Stromal cell of bone marrow (primary cell): ENCODE measurements around the gene HEYL.

Experiments
- DNase-seq: peaks from one replicate; pipeline ENCODE4 v3.0.0-alpha.2; 2012; ENCODE audit warnings: low read depth

HEYL gene

GRCh38 chr1:39663559-39663958 is 24.1 kb upstream of the HEYL start:
- DNase-seq, result no peak

- no peak for DNase-seq
These were observed 23.4 kb upstream of the HEYL start for GRCh38 chr1:39662861-39663260.

- DNase-seq, result no peak
These were observed 20.1 kb upstream of the HEYL start for GRCh38 chr1:39659538-39659937.

GRCh38 chr1:39659110-39659509 is 19.7 kb upstream of the HEYL start:
- DNase-seq, result no peak

DNA sequence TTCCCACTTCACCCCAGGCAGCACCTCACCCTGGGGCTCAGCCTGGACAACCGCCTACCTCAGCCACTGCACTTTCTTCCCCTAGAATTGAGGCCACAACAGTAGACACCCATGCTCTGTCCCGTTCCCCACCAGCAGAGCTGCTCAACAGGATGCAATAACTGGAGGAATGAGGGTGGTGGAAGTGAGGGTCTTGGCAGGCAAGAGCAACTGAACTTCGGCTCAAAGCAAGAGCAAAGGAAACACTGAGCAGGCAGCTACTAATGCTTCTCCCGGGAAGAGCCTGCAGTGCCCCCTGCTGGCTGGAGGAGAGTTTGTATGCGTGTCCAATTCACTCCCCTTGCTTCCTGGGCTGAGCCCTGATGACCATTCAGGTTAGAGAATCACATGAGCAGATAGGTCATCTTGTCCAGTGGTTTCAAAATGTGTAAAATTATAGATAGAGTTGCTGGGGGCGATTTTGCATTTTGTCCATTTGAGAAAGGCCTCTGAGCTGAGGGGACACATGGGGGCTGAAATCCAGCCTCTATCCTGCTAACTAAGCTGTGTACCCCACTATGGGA is 18.6 kb upstream of the HEYL start:
- peak; percentile 41 for DNase-seq

DNA sequence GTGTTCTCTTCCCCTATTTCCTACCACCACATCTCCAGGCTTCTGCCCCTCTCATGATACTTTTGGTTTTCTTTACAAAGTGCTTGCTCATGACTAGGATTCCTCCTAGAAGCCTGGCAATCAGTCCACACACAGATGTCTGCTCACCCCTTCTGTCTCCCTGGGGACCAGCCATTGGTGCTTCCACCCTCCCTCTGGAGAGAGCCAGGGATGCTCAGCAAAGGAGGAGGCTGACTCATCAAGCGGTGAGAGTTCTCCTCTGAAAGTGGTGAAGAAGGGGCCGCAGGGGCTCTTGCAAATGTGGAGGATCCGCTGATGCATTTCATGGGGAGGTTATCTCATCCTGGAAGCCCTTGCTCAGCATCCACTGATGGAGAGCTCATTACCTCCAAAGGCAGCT is 18.0 kb upstream of the HEYL start:
- no peak for DNase-seq

- DNase-seq, result no peak
These were observed 16.9 kb upstream of the HEYL start for GRCh38 chr1:39656391-39656790.

DNA sequence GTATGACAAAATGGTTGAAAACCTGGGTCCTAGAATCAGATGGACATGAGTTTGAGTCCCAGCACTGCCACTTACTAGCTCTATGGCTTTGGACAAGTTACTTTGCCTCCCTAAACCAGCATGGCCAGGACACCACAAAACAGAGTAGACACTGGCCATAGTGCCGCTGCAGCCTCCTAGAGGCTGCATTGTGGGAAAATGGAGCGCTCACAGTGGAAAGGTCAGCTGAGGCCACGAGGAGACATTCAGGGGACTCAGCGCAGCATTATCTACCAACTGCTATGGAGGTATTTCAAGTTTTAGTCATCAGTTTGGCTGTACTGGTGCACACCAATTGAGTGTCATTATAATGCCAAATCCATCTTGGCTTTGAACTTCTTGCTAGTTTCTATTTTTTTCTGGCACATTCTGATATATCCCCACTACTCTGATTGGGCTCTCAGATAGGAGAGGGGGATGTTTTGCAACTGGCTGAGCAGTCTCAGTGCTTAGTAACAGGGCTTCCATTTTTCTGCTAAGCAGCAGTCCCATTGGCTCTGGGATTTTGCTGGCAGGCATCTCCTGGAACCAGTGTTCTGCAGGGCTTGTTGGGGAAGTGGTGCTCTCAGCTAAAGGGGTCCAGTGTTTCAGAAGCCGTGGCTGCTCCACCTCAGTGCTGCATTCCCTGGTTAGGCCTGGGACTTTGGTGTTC is 16.3 kb upstream of the HEYL start:
- no peak for DNase-seq

DNA sequence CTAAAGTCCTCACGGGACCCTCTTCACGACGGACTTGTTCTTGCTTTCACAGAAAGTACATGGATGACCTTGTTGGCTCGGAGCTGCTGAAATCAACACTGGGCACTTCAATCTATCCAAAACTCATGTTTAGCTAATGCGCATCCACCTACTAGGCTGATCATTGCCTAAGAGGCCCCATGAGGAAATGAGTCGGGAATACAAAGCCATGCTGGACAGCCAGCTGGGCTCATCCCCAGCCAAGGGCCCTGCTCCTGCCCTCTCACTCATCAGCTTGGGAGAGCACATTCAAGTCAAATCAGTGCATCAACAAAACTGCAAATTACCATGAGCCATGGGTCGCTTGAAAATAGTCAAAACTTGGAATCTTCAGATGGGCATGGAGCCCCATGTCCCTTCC is 14.8 kb upstream of the HEYL start:
- no peak for DNase-seq

GRCh38 chr1:39653546-39654031 is 14.1 kb upstream of the HEYL start:
- DNase-seq, result peak; percentile 60

- no peak for DNase-seq
These were observed 13.1 kb upstream of the HEYL start for GRCh38 chr1:39652554-39652953.

- peak; percentile 56 for DNase-seq
These were observed 12.7 kb upstream of the HEYL start for GRCh38 chr1:39652105-39652504.

- no peak for DNase-seq
These were observed 11.0 kb upstream of the HEYL start for GRCh38 chr1:39650431-39650830.

DNA sequence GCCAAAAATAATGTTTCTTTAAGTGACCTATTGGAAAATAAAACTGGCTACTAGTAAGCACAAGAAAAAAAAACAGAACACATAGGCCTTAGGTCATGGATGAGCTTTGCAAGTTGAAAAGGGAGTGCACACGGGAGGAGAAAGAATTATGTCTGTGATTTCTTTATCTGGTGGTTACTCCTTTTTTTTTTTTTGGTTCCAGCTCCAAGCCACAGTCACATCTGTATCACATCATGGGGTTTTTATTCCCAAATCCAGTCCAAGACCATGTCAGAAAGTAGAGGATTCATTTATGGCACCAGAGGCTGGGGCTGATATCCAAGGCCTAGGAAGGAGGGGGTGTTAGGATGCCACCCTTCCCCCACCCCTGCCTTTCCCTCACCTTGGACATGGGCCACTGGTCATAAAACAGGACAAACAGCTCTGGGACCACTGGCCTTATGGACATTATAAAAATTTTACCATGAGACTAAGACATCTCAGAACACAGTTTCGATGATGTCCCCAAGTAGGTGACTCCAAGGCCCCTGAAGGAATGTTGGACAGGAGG is 10.3 kb upstream of the HEYL start:
- no peak for DNase-seq

DNA sequence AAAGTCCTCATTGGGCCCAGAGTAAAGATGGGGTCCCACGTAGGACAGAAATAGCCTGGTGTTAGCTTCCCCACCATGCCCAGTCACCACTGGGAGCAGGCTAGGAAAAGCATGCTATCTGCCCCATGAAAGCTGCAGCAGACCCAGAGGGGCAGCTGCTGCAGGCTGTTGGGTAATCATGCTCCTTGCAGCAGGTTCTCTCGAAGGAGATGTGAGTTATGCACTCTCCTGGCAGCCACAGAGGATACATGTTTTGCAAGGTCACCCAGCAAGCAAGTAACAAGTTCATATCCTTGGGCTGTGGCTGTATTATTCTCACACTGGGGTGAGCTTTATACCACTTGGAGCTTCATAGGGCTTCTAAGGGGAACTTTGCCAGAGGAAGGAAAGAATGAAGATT is 9.1 kb upstream of the HEYL start:
- no peak for DNase-seq

DNA sequence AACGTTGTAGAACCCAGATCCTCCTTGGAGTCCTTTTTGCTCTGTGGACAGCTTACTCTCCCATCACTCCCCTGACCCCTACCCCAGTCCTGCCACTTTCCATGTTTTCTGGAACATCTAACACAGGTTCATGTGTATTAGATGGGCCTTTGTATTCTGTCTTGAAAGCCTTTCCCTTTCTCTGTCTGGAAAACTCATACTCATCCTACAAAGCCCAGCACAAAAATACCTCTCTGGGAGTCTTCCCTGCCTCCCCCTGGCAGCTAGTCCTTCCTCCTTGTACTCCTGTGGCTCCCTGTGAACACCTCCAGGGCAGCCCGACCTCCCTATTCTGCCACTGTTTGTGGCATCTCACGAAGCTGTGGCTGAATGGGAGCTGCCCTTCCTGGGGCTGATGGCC is 7.8 kb upstream of the HEYL start:
- no peak for DNase-seq

GRCh38 chr1:39646232-39647081 is 7.0 kb upstream of the HEYL start:
- no peak for DNase-seq

GRCh38 chr1:39645411-39646043 is 6.1 kb upstream of the HEYL start:
- no peak for DNase-seq

- DNase-seq, result no peak
These were observed 4.3 kb upstream of the HEYL start for GRCh38 chr1:39643705-39644104.

DNA sequence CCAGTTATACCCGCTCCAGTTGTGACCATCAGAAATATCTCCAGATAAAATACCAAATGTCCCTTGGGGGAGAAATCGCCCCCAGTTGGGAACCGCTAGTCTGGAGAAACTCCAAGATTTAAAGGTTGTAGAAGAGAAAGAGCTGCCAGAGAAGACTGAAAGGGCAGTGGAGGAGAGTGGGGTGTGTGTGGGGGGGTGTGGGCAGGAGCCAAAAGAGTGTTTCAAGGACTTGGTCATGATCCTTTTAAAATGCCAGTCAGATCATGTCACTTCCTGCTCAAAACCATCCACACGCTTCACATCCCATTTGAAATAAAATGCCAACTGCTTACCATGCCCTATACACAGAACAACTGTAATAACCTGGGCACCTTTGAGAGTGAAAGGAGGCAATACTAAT is 3.4 kb upstream of the HEYL start:
- DNase-seq, result peak; percentile 30

DNA sequence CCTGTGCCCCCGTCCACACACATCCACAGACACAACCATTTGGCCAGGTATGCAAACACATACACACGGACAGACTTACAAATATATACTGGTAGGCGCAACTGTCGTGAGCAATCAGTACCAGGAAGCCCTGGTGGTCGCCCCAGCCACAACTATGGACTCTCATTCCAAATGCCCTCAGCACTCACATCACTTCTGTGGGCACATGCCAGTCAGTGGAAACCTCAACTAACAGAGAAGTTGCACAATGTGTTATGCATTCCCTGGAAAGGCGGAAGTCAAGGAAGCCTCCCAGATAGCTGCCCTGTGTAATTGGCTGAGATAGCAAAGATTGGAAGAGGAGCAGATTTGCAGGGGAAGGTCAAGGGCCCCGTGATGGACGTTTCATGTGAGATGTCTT is 1.4 kb upstream of the HEYL start:
- DNase-seq, result no peak

- DNase-seq, result no peak
These were observed 508 bp downstream of the HEYL start for GRCh38 chr1:39638965-39639304.

DNA sequence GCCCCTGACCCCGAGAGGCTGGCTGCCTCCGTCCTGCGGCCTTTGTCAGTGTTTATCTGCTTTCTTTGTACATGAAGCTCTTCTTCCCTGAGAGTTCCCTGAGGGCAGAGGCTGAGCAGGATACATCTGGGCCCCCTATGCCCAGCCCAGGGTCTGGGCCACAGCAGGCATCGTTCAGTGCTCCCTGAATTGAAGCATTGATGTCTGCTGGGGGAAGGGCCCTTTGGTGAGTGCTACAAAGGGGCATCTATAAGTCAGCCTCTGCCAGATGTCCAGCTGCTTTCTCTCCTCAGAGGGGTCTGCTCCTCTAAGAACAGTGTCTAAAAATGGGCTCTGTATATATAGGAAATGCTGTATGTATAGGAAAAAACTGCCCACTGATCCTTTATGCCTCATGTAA is 2.1 kb downstream of the HEYL start:
- no peak for DNase-seq
